Activated T-helper 1 cell treated with anti-CD3 and anti-CD28 coated beads, Interleukin-2, amount 50 U/mL, for 16 hours (primary cell): ENCODE data around the gene OMP.
A peak's percentile ranks its signal among the peaks of the same experiment; 100 is the strongest.
"Not testable (repeated sequence)": the region's sequence is repeated elsewhere in the genome, so short reads cannot be mapped to it uniquely, and the experiment has no call there.

Experiments
- DNase-seq, 2 donors: peaks; one replicate each; pipeline ENCODE4 v3.0.0-alpha.2; 2020; ENCODE audit warnings: low read depth in 1 of 2, low spot score in 1 of 2

Gene OMP, protein sequence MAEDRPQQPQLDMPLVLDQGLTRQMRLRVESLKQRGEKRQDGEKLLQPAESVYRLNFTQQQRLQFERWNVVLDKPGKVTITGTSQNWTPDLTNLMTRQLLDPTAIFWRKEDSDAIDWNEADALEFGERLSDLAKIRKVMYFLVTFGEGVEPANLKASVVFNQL

DNA sequence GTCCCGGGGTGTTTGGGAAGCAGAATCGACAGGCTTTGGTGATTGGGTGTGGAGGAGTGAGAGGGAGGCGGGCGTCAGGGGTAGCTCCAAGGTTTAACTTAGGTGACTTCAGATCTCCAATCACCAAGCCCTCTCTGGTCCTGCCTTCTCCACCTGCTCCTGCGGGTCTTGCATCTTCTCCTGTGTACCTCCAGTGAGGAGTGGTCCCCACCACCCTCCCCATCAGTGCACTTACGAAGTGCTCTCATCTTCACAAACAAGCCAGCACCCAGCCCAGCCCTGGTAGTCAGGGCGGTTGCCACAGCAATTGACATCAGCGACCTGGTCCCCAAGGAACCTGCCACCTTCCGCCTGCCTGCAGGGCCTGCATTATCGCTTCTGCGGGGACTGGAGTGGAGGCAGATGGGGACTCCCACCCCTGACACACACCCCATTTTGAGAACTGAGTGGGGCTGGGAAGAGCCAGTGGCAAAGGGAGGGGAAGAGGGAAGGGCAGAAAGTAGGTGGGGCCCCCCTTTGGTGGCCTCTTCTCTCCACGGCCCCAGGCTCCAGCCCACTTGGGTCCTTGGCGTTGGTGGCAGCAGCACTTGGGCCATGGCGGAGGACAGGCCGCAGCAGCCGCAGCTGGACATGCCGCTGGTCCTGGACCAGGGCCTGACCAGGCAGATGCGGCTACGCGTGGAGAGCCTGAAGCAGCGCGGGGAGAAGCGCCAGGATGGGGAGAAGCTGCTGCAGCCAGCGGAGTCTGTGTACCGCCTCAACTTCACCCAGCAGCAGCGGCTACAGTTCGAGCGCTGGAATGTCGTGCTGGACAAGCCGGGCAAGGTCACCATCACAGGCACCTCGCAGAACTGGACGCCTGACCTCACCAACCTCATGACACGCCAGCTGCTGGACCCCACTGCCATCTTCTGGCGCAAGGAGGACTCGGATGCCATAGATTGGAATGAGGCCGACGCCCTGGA lies at the start of gene OMP:
TSS of gene OMP (plus strand) at position 595 of the 965 bp plus-strand sequence. CDS start at position 595, 0 bp downstream.
- DNase-seq: no peak

DNA sequence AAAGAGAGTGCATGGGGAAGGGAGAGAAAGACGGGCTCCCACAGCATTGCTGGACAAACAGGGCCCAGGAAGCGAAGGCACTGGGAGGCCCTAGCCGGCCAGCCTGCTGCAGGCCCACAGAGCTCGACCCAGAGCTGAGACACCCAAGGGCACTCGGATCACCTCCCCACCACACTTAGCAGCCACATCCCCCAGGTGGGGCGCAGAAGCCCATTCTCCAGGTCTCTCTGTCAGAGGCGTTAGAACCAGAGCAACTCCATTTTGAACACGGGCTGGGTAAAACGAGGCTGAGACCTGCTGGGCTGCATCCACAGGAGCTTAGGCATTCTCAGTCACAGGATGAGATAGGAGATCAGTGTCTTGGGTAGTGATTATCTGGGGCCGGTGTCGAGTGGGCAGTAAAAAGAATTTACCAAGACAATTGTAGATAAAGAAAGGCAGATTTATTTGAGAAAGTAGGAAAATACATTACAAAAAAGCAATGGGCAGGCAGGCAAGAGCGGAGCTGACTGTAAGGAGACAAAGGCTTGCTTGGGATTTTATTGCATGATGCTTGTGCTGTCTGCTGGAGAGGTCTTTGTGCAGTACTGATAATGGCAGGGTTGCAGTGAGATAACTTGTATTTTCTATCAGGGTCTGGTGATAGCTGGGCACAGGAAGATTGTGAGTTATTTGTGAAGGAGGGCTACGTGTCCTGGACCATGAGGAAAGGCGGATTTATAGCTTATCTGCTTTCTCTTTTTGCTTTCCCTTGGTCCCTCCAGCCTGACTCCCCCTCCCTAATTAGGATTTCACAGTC lies 49.2 kb upstream of the OMP start:
- no peak for DNase-seq

DNA sequence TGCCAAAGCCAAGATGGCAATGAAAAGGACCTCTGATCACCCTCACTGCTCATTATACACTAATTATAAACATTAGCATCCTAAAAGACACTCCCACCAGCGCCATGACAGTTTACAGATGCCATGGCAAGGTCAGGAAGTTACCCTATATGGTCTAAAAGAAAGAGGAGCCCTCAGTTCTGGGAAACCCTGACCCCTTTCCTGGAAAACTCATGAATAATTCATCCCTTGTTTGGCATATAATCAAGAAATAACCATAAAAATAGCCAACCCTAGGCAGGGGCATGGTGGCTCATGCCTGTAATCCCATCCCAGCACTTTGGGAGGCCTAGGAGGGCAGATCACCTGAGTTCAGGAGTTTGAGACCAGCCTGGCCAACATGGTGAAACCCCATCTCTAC lies 48.6 kb upstream of the OMP start:
- no peak for DNase-seq

DNA sequence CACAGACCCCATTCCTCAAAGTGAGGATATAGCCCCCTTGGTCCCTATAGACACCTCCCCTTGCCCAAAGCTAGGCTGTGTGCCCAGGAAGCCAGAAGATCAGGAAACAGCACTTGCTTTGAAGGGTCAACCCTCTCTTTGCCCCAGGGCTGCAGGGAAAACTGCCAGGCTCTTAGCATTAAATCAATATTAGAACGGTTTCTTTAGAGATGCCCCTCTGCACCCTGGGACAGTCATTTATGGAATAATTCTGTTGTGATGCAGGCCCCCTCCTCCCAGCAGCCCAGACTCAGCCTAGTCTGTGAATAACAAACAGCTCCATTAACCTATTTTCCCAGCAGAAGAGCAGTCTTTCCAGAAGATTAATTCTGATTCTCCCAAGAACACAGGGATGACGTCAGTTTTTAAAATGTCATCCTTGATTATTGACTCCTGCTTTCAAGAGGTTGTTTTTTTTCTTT lies 47.5 kb upstream of the OMP start:
- no peak for DNase-seq

DNA sequence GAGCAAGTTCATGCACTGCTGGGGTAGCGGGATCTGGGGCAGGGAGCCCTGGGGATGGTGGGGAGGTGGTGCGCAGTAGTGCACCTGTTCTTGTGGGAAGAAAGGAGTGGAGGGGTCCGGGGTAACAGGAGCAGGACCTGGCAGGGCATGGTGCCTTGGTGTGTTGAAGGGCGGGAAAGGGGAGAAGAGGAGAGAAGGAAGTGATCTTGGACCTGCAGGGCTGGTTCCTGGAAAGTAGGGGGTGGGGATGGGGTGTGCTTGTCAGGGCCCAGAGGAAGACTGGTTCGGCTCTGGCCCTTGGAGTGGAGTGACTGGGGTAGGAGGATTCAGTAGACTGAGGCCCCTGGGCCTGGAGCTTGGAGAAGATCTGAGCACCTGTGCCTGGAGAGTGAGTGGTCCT lies 46.7 kb upstream of the OMP start:
- no peak for DNase-seq

DNA sequence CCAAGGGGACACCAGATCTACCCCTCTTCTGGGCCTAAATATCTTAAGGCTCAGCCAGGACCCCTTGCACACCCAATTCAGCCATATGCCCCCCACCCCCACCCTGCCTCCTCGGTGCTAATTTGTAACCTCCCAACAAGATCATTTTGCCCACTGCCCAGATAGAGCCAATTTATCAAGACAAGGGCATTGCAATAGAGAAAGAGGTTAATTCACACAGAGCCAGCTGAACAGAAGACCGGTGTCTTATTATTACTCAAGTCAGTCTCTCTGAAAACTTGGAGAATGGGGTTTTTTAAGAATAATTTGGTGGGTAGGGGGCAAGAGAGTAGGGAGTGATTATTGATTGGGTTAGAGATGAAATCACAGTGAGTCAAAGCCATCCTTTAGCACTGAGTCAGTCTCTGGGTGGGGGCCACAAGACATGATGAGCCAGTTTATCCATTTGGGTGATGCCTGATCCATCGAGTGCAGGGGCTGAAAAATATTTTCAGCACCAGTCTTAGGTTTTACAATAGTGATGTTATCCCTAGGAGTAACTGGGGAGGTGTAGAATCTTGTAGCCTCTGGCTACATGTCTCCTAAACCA lies 45.7 kb upstream of the OMP start:
- DNase-seq: no peak

DNA sequence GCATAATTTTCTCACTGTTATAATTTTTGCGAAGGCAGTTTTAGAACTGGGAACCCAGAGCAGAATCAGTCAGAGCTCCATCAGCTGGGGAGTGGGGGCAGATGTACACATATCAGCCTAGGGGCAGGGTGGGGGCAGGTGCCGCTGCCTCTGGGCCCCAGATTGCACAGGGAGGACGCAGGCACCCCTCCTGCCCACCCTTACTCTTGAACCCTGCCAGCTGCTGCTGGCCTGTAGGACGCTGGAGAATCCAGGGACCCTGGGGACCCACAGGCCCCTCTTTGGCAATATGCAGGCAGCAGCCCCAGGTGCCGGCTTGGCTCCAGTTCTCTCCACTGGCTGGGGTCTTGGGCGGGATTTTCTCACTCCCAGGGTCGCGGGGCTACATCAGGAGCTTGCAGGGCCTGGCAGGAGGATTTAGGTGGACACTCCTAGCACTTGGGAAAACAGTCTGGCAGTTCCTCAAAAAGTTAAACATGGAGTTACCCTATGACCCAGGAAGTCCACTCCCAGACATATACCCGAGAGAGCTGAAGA lies 44.6 kb upstream of the OMP start:
- DNase-seq: no peak

DNA sequence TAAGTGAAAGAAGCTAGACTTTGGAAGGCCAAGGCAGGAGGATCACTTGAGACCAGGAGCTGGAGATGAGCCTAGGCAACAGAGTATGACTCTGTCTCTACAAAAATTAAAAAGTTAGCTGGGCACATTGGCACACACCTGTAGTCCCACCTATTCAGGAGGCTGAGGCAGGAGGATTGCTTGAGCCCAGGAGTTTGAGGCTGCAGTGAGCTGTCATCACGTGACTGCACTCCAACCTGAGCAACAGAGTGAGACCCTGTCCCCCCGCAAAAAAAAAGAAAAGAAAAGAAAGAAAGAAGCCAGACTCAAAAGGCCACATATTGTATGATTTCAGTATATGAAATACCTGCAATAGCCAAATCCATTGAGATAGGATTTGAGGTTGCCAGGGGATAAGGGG lies 43.7 kb upstream of the OMP start:
- no peak for DNase-seq

DNA sequence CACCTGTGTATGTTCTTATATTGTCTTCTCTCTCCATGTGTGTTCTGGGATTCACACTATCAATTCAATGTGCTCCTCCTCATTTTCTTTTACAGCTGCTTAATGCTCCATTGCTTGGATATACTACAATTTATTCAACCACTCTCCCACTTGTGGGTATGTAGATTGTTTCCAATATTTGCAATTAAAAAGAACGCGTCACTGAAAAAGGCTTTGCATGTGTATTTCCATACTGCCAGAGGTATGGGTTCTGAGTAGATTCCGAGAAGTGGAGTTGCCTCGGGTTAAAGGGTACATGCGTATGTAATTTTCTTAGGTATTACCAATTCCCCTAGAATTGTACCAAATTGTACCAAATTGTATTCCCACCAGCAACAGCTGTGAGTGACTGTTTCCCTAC lies 42.8 kb upstream of the OMP start:
- no peak for DNase-seq

DNA sequence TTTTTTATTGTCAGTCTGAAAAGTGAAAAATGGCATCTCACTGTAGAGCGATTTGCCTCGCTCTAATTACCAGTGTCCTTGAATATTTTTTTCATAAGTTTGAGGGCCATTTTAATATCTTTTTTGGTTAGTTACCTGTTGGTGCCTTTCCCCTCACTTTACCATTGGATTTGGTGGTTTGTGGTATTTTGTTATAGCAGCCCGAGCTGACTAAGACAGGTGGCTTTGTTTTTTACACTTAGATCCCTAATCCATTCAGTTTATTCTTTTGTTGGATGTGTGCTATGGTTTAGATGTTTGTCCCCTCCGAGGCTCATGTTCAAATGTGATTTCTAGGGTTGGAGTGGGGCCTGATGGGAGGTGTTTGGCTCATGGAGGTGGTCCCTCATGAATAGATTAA lies 42.4 kb upstream of the OMP start:
- no peak for DNase-seq

DNA sequence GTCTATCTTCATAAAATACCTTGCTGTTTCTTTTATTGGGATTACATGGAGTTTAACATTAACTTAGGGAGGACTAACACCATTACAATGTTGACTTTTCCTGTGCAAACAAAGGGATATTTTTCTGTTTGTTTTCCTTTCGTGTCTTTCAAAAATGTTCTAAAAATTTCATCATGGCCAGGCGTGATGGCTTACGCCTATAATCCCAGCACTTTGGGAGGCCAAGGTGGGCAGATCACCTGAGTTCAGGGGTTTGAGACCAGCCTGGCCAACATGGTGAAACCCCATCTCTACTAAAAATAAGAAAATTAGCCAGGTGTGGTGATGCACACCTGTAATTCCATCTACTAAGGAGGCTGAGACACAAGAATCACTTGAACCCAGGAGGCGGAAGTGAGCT lies 41.4 kb upstream of the OMP start:
- not testable (repeated sequence) for DNase-seq

DNA sequence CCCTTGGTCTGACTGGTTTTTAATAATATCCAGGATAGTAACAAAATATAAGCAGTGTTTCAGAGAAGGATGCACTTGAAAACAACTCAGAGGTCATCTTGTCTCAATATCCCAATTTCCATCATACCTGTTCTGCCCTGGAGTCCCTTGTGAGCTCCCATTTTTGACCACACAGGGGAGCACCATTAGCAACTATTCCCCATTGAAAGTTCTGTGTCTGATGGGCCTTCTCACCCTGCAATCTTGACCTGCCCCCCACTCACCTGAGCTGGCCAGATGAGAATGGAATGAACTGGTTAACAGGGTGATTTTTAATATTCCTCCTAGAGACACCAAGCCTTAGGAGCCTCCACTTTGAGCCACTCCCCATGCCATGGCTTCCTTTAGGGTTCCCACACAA lies 39.7 kb upstream of the OMP start:
- no peak for DNase-seq

DNA sequence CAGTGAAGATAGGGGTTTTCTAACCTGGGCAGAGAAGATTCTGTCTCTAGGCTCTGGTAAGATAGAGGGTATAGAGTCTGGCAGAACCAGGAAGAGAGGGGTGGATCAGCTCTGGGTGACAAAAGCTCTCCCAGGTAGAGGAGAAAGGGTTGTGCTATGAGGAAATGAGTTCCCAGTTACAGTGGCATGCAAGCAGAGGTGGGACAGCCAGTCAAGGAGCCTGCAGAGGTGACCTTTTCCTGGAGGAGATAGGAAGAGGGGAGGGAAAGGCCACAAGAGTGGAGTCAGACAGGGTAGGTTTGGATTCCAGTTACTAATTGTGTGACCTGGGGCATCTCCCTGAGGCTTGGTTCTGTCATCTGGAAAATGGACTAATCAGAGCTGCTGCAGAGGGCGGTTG lies 39.2 kb upstream of the OMP start:
- DNase-seq: no peak

DNA sequence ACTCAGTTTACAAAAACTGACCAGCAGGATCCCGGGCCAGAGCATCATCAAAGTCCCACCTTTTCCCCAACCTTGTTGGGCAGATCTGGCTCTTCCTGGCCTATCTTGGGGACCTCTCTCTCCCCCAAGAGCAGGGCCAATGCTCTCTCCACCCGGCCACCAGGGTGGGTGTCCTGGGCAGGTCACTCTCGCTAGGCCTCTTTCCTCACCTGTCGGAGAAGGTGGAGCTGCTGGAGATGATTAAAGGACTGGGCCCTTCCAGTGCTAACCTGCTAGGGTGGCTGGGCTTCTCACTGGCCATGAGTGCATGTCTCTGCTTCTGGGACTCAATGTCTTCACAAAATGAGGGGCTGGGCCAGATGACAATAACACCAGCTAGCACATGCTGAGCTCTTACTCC lies 38.8 kb upstream of the OMP start:
- no peak for DNase-seq

DNA sequence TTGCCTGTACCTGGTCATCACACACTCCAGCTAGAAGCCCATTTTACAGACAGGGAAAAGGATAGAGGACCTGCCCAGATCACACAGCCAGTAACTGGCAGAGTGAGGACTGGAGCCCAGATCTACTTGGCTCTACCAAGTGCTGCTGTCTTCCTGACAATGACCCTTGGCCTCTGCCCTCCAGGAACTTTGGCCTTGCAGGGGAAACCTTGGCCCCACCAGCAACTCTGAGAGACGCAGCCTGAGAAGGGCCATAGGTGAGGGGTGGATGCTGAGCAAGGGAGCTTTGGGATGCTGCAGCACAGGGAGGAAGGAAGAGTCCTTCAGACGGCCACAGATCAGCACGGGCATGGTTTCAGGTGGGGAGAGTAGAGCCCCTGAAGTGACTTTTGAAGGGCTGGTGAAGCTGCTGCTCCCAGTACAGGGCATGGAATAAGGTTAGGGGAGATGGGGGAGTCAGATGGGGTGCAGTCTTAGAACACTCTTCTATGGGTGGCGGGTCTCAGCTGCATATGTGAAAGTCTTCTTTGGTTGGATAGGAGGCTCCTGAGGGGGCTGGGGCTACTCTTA lies 37.9 kb upstream of the OMP start:
- DNase-seq: no peak

DNA sequence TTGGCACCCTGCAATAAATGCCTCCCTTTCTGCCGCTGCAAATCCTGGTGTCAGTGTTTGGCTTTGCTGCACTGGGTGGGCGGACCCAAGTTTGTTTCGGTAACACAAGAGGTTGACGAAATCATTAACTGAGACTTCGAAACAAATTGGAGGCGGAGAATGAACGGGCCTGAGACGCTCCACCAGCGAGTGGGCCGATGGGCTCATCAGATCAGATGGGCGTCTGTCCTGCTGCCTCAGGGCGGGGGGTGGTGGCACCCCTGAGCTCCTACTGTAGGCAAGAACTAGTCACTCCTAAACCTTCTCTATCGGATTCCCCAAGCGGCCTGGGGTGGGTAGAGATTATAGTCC lies 36.8 kb upstream of the OMP start:
- DNase-seq: no peak

DNA sequence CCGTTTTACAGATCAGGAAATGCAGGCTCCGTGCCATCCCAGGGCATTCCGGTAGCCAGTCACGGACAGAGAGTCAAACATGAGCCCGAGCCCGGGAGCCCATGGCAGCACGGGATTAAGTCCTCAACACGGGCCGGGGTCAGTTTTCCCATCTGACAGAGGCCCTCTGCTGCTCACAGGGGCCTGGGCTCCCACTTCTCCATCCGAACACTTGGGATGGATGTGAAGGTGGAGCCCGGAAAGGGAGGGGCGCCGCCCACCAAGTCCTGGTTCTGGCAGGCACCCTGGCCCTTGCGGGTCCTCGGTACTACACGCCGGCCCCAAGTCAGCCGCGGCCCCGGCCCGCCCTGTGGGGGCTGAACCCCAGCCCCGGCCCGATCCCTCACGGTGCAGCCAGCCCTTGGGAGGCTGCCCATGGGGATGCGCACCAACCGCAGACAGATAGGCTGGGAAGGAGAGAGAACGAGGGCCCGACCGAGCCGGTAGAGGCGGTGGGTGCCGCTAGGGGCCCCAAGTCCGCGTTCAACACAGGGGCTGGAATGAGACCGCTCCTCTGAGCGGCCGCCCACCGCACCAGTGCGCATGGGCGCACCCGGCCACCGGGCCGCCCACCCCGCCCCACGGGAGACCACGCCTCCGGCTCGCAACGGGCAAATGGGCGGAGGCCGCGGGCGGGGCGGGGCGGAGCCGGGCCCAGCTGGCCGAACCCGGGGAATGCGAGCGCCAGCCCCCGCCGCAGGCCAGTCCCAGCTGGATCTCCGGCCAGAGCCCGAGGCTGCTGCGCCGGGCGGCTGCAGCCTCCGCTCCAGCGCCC lies 36.2 kb upstream of the OMP start, which contains the start of gene CAPN5:
TSS of gene CAPN5 (plus strand) at position 743 of the 814 bp plus-strand sequence. CDS start 17,916 bp downstream, outside the sequence.
- peak; percentile 57 to 76 for DNase-seq

DNA sequence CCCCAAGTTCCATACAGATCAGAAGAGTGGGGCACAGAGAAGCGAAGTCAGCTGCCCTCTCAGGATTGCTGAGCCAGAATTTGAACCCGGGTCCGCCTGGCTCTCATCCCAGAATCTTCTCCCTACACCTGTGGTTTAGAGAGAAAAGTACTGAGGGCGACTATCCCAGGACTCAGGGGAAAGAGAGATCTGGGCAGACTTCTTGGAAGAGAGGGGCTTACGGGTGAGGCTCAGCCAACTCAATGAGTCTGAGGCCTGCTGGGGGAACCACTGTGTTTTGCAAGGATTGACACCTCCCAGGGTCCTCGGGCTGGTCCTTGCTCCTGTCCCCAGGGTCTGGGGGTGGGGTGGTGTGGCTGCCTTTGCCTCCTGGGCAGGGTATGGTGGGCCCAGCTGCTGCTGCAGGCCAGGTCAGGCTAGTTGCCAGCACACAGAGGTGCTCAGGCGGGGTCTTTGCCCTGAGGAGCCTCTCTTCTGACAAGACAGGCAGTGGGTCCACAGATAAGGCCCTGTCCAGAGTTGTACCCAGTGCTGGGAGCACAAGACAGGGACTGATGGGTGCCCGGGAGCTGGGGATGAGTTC lies 34.7 kb upstream of the OMP start:
- no peak for DNase-seq
